Right atrium auricular region (tissue), 2 donors: ENCODE results near the gene KMT2C. TPM values are rescaled to one million over a fixed set of nuclear protein-coding genes. Genes with fewer than 3 reads are reported as not detected.
"Not testable (repeated sequence)": the region's sequence is repeated elsewhere in the genome, so short reads cannot be mapped to it uniquely, and the experiment has no call there.

ENCODE experiments used
- DNase-seq: peaks from one replicate; pipeline ENCODE4 v3.0.0-alpha.2; 2019; ENCODE audit warnings: low spot score
- H3K27ac ChIP-seq, 2 donors: fragments of 200-600 bp; sonication (generic); 1 replicate in 1 of 2; 2 replicates in 1 of 2; pipeline ENCODE4 v1.5.1; 2016 to 2019
- H3K27me3 ChIP-seq, 2 donors: fragments of 200-600 bp; sonication (generic); one replicate each; pipeline versions ENCODE4 v1.5.1 to v1.6.0; 2017 to 2019
- H3K36me3 ChIP-seq: fragments of 200-600 bp; sonication (generic); one replicate; pipeline ENCODE4 v1.5.1; 2016
- H3K4me1 ChIP-seq, 2 donors: fragments of 200-600 bp; sonication (generic); one replicate each; pipeline versions ENCODE4 v1.5.1 to v1.6.0; 2017 to 2019
- H3K4me3 ChIP-seq, 2 donors: fragments of 200-600 bp; sonication (generic); 1 replicate in 1 of 2; 2 replicates in 1 of 2; pipeline ENCODE4 v1.5.1; 2017 to 2019; ENCODE audit warnings: mild to moderate bottlenecking in 1 of 2, moderate library complexity in 1 of 2
- H3K9me3 ChIP-seq, 2 donors: fragments of 200-600 bp; sonication (generic); one replicate each; pipeline ENCODE4 v1.5.1; 2019
- total RNA-seq, 2 donors: library from RNA; depleted of rRNA; stranded (reverse); fragments of >200 nt; gene quantifications; one replicate each; pipeline ENCODE4 v1.1.0, GENCODE V29; 2016
- TF ChIP-seq, protein P1 (sequence below), 2 donors: fragments of 200-600 bp; sonication (generic); IDR thresholded peaks; one replicate each; pipeline ENCODE4 v1.5.1; 2019; ENCODE audit warnings: antibody characterized with exemption in 2 of 2

KMT2C gene
- total RNA-seq, 2 donors from 2014 or later: 36.5 to 37.3 TPM

DNA sequence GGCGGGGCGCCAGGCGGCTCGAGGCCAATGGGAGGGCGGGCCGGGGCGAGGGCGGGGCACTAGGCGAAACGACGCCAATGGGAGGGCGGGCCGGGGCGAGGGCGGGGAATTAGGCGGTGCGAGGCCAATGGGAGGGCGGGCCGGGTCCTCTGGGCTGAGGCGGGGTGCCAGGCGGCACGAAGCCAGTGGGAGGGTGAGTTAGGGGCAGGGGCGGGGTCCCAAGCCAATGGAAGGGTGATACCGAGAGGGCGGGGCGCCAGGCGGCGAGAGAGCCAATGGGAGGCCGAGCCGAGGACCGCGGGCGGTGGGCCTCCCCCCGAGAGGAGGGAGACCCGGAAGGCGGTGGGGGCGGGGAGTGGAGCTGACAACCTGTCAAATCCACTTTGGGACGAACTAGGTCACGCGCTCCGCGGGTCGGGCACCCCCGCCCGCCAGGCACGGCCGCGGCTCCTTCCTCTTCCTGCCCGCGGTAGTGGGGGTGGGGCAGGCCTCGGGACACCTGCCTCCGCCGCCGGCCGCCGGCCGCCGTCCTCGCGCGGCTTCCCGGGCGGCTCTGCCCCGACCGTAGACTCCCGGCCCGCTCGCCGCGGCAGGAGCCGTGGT, 28.0 kb upstream of the KMT2C start:
- DNase-seq: peak; percentile 99
- Histone ChIP-seq H3K4me3 (peak overlapping the region; percentile 91 to 97), H3K27me3 (no peaks in the 10 kb centered on the region), H3K4me1 (peaks cover 0 to 13% of the 10 kb centered on the region in 2 donors), H3K9me3 (no peaks in the 10 kb centered on the region), H3K27ac (peak overlapping the region; percentile 100), H3K36me3 (no peaks in the 10 kb centered on the region)
- TF ChIP-seq, protein P1, sequence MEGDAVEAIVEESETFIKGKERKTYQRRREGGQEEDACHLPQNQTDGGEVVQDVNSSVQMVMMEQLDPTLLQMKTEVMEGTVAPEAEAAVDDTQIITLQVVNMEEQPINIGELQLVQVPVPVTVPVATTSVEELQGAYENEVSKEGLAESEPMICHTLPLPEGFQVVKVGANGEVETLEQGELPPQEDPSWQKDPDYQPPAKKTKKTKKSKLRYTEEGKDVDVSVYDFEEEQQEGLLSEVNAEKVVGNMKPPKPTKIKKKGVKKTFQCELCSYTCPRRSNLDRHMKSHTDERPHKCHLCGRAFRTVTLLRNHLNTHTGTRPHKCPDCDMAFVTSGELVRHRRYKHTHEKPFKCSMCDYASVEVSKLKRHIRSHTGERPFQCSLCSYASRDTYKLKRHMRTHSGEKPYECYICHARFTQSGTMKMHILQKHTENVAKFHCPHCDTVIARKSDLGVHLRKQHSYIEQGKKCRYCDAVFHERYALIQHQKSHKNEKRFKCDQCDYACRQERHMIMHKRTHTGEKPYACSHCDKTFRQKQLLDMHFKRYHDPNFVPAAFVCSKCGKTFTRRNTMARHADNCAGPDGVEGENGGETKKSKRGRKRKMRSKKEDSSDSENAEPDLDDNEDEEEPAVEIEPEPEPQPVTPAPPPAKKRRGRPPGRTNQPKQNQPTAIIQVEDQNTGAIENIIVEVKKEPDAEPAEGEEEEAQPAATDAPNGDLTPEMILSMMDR (IDR thresholded peaks at IDR 0.05): no peak

DNA sequence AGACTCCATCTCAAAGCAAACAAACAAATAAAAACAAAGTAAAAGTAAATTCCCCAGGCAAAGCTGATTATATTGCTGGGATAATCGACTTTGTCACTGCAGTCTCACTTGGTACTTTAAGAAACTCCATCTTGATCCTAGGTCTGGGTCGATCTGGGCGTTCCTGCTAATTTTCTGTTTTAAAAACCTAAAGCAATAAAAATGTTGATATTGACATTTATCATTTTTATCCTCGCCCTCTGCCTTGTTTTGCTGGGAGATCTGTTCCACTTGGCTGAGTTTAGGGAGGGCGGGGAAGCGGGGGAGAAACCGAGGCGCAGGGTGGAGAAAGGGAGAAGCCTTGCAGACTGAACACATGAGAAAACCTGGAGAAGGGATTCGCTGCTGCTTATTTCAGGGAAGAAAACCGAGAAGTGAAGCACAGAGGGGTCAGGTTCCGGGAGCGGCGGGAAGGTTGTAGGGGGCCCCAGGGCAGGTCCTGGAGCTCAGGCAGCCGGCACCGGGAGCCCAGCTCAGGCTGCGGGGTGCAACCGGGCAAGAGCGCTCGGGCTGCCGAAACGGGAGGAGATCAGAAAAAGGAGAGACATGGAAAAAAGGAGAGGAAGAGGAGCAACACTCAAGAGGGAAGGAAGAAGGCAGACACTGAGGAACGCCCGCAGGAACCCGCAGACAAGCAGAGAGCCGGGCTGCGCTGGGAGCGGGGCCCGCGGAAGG, 27.3 kb upstream of the KMT2C start:
- DNase-seq: peak; percentile 65
- H3K9me3 ChIP-seq: no peaks in the 10 kb centered on the region
- H3K4me3 ChIP-seq: peak overlapping the region; percentile 68 to 83
- peak overlapping the region; percentile 80 to 91 for H3K27ac ChIP-seq
- H3K4me1 ChIP-seq: peaks cover 0 to 13% of the 10 kb centered on the region in 2 donors
- no peaks in the 10 kb centered on the region for H3K27me3 ChIP-seq
- TF ChIP-seq, protein P1 (IDR thresholded peaks at IDR 0.05): no peak
- H3K36me3 ChIP-seq: no peaks in the 10 kb centered on the region

DNA sequence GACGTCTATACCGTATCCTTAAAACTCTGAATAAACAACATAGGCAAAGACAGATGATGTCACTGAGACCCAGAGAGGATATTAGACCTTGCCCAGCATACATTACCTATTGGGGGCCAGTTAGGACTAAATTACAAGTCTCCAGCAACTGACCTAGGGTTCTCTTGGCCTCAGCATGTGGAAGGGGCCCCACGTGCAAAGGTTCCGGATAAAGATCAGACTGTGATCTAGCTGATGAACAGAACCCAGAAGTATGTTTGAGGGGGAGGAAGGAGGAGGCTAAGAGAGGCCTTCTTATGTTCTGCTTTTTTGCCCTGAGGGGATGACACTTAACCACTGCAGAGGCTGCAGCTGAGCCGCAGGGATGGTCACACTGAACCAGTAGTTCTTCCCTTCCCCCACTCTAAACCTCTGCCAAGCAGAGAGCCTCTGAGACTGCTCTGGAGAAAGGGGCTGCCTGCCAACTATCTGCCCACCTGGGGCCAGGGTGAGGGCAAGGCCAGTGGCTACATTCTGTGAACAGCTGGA, 24.0 kb upstream of the KMT2C start:
- Histone ChIP-seq H3K27ac (no peak overlapping the region), H3K4me3 (no peak overlapping the region), H3K27me3 (no peaks in the 10 kb centered on the region), H3K36me3 (no peaks in the 10 kb centered on the region), H3K9me3 (no peaks in the 10 kb centered on the region), H3K4me1 (peaks cover 0 to 6% of the 10 kb centered on the region in 2 donors)
- TF ChIP-seq, protein P1 (IDR thresholded peaks at IDR 0.05): no peak
- DNase-seq: no peak

DNA sequence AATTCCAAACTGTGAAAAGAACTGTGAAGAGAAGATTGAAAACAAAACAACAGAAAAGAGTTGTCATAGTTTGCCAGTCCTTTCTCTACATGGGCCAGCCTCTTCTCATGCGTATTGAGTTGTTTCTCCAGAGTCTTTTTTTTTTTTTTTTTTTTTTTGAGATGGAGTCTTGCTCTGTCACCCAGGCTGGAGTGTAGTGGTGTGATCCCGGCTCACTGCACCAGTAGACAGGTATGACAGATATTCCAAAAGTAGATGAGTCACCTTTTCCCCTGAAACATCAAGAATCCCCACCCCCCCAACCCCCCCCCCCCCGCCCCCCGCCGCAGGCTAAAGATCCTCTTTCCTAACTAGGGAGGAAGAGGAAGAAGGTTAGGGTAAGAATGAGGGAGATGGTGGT, 15.6 kb upstream of the KMT2C start:
- Histone ChIP-seq H3K27ac (no peak overlapping the region), H3K36me3 (no peaks in the 10 kb centered on the region), H3K27me3 (no peaks in the 10 kb centered on the region), H3K9me3 (no peaks in the 10 kb centered on the region), H3K4me1 (no peaks in the 10 kb centered on the region), H3K4me3 (no peak overlapping the region)
- TF ChIP-seq, protein P1 (IDR thresholded peaks at IDR 0.05): no peak
- DNase-seq: no peak

DNA sequence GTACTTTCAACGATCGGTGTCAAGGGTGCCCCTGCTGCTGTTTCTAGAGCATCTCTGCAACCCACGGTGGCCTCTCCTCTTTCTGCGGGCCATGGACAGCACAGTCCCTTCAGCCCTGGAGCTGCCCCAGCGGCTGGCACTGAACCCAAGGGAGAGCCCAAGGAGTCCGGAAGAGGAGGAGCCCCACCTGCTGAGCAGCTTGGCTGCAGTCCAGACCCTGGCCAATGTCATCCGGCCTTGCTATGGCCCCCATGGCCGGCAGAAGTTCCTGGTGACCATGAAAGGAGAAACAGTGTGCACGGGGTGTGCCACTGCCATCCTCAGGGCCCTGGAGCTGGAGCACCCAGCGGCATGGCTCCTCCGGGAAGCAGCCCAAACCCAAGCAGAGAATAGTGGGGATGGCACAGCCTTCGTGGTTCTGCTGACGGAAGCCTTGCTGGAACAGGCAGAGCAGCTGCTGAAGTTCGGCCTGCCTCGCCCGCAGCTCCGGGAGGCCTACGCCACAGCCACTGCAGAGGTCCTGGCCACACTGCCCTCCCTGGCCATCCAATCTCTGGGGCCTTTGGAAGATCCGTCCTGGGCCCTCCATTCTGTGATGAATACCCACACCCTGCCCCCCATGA, 9.7 kb upstream of the KMT2C start:
- H3K4me3 ChIP-seq, H3K36me3 ChIP-seq, H3K9me3 ChIP-seq, H3K4me1 ChIP-seq, H3K27ac ChIP-seq, H3K27me3 ChIP-seq, DNase-seq: not testable (repeated sequence)

DNA sequence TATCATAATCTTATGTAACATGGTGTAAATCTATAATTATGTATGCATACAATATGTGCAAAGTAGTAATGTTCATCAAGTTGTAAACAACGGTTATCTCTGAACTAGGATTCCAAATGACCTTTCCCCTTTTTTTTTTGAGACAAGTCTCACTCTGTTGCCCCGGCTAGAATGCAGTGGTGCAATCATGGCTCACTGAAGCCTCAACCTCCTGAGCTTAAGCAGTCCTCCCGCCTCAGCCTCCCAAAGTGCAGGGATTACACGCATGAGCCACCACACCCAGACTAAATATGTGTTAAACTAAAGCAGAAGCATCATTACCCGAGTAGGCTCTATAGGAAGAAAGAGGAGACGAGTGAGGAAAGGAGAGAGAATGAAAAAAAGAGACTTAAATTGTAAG, 7.8 kb upstream of the KMT2C start:
- no peaks in the 10 kb centered on the region for H3K4me1 ChIP-seq
- no peaks in the 10 kb centered on the region for H3K36me3 ChIP-seq
- H3K27me3 ChIP-seq: no peaks in the 10 kb centered on the region
- no peak for DNase-seq
- TF ChIP-seq, protein P1 (IDR thresholded peaks at IDR 0.05): no peak
- no peaks in the 10 kb centered on the region for H3K9me3 ChIP-seq
- no peak overlapping the region for H3K4me3 ChIP-seq
- no peak overlapping the region for H3K27ac ChIP-seq
